ENCODE results near the gene BLTP3B.

GRCh38 chr12:100145643-100146042 lies 3.0 kb upstream of the BLTP3B start:
- TF ChIP-seq ZNF232 (CRISPR knock-in tag; IDR thresholded peaks at IDR 0.05) (no peak), CTCF (IDR thresholded peaks at IDR 0.05) (no peak), TP53 (CRISPR knock-in tag; IDR thresholded peaks at IDR 0.05) (no peak), ZNF416 (CRISPR knock-in tag; IDR thresholded peaks at IDR 0.05) (no peak), CBFB (CRISPR knock-in tag; IDR thresholded peaks at IDR 0.05; ENCODE audit: low read depth) (no peak), NR3C1 (CRISPR knock-in tag; conservative IDR thresholded peaks at IDR 0.05; ENCODE audit: low read depth) (no peak), ATF6 (CRISPR knock-in tag; IDR thresholded peaks at IDR 0.05) (no peak), TEAD1 (CRISPR knock-in tag; IDR thresholded peaks at IDR 0.05) (no peak), JUN (CRISPR knock-in tag; IDR thresholded peaks at IDR 0.05) (no peak), CREB1 (CRISPR knock-in tag; IDR thresholded peaks at IDR 0.05) (no peak)
